ENCODE results near the gene RCSD1.

- no peak for TF ChIP-seq CTCF (IDR thresholded peaks at IDR 0.05)
- no peak for TF ChIP-seq POLR2A (IDR thresholded peaks at IDR 0.05)
Observed at GRCh38 chr1:167661527-167662426, 31.7 kb downstream of the RCSD1 start.

Measured in lower leg skin (tissue), 3 donors.